Dermis lymphatic vessel endothelial cell (primary cell): ENCODE measurements around the gene PURA. TPM values are rescaled to one million over a fixed set of nuclear protein-coding genes. Genes with fewer than 3 reads are reported as not detected.

ENCODE experiments used
- total RNA-seq: library from RNA; depleted of rRNA; stranded (reverse); fragments of >200 nt; gene quantifications from 2 replicates; pipeline ENCODE4 v1.2.1, GENCODE V29; 2014

Gene PURA
- total RNA-seq = 8.6 and 9.0 TPM in 2 replicates

GRCh38 chr5:140113699-140114263 is at the start of gene PURA:
Gene PURA (plus strand): TSS chr5:140114109. CDS start chr5:140114182, 73 bp downstream.

GRCh38 chr5:140125637-140126036 is 11.7 kb downstream of the PURA start, which contains the start of gene IGIP:
Gene IGIP (plus strand): TSS chr5:140125937. CDS start chr5:140128477, 2,540 bp downstream.

GRCh38 chr5:140174465-140175366 is 60.8 kb downstream of the PURA start, which contains the start of gene CYSTM1:
Gene CYSTM1 (plus strand): TSS chr5:140175188. CDS start chr5:140194466, 19,278 bp downstream.

Other genes with a start within 250 kb of the PURA start
- 0.11 and 0.34 TPM in 2 replicates for gene NRG2, start 70.8 kb upstream of the PURA start, total RNA-seq
- 3.6 and 5.1 TPM in 2 replicates for gene IGIP, start 11.8 kb downstream of the PURA start, total RNA-seq
- 7.6 and 14.2 TPM in 2 replicates for gene CYSTM1, start 61.1 kb downstream of the PURA start, total RNA-seq
- gene PFDN1, start 189.0 kb downstream of the PURA start, total RNA-seq = 49.8 and 54.5 TPM in 2 replicates
- gene HBEGF, start 232.5 kb downstream of the PURA start, total RNA-seq = 10.1 and 39.9 TPM in 2 replicates
- gene SLC4A9, start 246.1 kb downstream of the PURA start, total RNA-seq = not detected in 2 replicates